ENCODE measurements around the gene RNASE1.

DNA sequence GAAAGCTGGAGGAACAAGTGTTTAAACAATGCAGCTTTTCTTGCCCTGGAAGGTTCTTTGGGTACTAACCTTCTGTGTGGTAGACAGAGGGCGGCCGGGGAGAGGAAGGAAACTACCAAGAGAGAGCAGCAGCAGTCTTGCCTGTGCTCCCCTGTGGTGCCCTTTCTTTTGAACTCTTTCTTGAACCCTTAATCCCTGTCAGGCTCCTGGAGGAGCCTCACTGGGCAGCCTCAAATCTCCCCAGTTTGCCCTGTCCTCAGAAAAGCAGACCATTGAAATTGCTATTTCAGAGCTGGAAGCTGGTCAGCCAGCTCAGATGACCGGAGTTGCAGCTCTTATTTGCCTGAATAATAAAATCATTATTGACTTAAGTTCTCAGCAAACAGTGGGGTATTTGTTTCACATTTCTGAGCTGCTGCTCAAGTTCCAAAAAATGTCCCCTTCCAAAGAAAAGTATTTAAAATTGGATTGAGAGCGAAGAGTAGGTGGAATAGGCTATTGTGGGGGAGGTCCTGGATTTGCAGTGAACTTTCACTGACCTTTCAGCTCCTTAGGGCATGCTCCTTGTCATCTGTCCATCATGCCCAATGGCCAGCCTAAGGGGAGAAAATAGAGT is 46.4 kb upstream of the RNASE1 start:
- TF ChIP-seq, protein P1, sequence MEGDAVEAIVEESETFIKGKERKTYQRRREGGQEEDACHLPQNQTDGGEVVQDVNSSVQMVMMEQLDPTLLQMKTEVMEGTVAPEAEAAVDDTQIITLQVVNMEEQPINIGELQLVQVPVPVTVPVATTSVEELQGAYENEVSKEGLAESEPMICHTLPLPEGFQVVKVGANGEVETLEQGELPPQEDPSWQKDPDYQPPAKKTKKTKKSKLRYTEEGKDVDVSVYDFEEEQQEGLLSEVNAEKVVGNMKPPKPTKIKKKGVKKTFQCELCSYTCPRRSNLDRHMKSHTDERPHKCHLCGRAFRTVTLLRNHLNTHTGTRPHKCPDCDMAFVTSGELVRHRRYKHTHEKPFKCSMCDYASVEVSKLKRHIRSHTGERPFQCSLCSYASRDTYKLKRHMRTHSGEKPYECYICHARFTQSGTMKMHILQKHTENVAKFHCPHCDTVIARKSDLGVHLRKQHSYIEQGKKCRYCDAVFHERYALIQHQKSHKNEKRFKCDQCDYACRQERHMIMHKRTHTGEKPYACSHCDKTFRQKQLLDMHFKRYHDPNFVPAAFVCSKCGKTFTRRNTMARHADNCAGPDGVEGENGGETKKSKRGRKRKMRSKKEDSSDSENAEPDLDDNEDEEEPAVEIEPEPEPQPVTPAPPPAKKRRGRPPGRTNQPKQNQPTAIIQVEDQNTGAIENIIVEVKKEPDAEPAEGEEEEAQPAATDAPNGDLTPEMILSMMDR (IDR thresholded peaks at IDR 0.05; ENCODE audit: extremely low read depth in 1 of 2, insufficient read depth in 1 of 2, low read depth in 1 of 2, low read length in 2 of 2): no peak
- TF ChIP-seq POLR2AphosphoS5 (IDR thresholded peaks at IDR 0.05; ENCODE audit: insufficient read depth, low read depth, low read length) (no peak), EZH2 (IDR thresholded peaks at IDR 0.05; ENCODE audit: borderline replicate concordance, low read depth, low read length, severe bottlenecking) (no peak)
